ENCODE measurements around the gene THAP8. TPM values are rescaled to one million over a fixed set of nuclear protein-coding genes. Genes with fewer than 3 reads are reported as not detected.
A peak's percentile ranks its signal among the peaks of the same experiment; 100 is the strongest.

Gene THAP8
- total and polyA plus RNA-seq, 3 experiments from 2014 or later: 1.3 to 8.5 (median 1.9) TPM

DNA sequence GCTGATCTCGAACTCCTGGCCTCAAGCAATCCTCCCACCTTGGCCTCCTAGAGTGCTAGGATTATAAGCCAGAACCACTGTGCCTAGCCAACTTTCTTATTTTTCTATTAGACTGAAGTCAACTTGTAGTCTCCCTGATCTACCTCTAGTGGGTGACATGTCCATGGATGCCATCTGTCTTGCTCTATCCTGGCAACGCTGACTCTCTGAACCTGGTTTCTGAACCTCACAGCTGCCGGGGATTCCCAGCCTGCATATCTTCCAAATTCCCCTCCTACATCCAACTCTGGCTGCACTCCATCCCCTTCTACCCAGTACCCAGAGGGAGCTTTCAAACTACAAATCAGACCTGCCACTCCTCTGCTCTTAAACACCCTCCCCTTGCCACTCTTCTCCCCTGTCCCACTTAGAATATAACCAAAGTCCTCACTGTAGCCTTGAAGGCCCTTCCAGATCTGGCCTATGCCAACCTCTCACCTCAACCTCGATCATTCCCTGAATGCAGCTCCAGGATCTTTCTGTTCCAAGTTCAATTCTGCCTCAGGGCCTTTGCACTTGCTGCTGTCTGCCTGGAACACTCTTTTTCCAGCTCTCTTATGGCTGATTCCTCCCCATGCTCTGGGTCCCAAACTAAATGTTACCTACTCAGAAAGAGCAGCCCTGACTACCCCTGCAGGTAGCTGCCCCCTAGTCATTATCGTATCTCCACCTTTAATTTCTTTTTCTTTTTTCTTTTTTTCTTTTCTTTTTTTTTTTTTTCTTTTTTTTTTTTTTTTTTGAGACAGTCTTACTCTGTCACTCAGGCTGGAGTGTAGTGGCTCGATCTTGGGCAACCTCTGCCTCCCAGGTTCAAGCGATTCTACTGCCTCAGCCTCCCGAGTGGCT is 23.6 kb downstream of the THAP8 start:
- Histone ChIP-seq H3K4me1 (ENCODE audit: insufficient read depth, low read length) (peaks cover 7% of the 10 kb centered on the region), H3K4me3 (ENCODE audit: low read length) (no peak overlapping the region), H3K9me3 (ENCODE audit: low read length) (no peaks in the 10 kb centered on the region), H3K27me3 (ENCODE audit: insufficient read depth, low read length, poor library complexity, severe bottlenecking) (no peaks in the 10 kb centered on the region), H3K36me3 (ENCODE audit: insufficient read depth, low read length) (peaks cover 4% of the 10 kb centered on the region), H3K27ac (ENCODE audit: low read depth, low read length) (no peak overlapping the region)
- H3K4me3 Mint-ChIP-seq: no peak overlapping the region
- H3K9me3 Mint-ChIP-seq: no peaks in the 10 kb centered on the region
- no peak for DNase-seq
- CTCF ChIA-PET: interaction anchor here (0.8 kb wide), 1 partner anchor 31 kb away, joined by 3 read pairs; no protein-coding TSS in a partner anchor
- peaks cover 9 to 32% (median 12%) of the 10 kb centered on the region in 3 donors for H3K36me3 Mint-ChIP-seq
- POLR2A ChIA-PET: no interaction called here
- peaks cover 12 to 23% (median 17%) of the 10 kb centered on the region in 3 donors for H3K4me1 Mint-ChIP-seq
- peak overlapping the region in 1 of 8 donors; percentile 78 for H3K27ac Mint-ChIP-seq
- peaks cover 0 to 11% of the 10 kb centered on the region in 2 donors for H3K27me3 Mint-ChIP-seq

DNA sequence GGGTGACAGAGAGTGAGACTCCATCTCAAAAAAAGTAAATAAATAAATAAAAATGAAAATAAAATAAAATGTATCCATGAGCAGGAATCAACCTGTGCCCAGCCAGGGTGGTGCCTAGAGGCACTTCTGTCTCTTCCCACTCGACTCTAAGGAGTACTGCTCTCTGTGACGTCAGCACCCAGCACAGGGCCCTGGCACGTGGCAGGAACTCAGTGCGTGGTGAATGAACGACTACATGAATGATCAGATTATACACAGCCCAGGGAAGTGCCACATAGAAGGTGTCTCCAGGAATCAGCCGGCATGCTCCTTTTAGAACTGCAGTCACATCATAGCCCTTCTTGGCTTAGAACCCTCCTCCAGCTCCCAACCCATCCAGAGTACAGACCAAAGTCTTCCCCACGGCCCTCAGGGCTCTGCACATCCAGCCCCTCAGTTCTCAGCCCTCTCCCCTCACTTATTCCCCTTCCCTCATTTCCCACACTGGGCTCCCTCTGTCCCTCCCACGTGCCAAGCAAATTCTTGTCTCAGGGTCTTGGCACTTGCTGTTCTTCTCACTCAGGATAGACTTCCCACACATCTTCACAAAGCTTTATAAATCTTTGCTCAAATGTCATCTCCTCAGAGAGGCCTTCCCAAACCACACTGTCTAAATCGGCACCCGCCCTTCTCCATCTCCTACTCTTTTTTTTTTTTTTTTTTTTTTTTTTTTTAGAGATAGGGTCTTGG is 25.6 kb downstream of the THAP8 start:
- Histone ChIP-seq H3K4me3 (ENCODE audit: low read length) (no peak overlapping the region), H3K36me3 (ENCODE audit: insufficient read depth, low read length) (no peaks in the 10 kb centered on the region), H3K9me3 (ENCODE audit: low read length) (no peaks in the 10 kb centered on the region), H3K27me3 (ENCODE audit: insufficient read depth, low read length, poor library complexity, severe bottlenecking) (no peaks in the 10 kb centered on the region), H3K4me1 (ENCODE audit: insufficient read depth, low read length) (no peaks in the 10 kb centered on the region), H3K27ac (ENCODE audit: low read depth, low read length) (no peak overlapping the region)
- peaks cover 6 to 22% (median 10%) of the 10 kb centered on the region in 3 donors for H3K36me3 Mint-ChIP-seq
- no peak for DNase-seq
- H3K4me1 Mint-ChIP-seq: peaks cover 1 to 11% (median 9%) of the 10 kb centered on the region in 3 donors
- ChIA-PET POLR2A (interaction anchor here (0.7 kb wide), 1 partner anchor 29 kb away, joined by 5 read pairs; no protein-coding TSS in a partner anchor), CTCF (no interaction called here)
- peak overlapping the region in 2 of 8 donors; percentile 14 to 87 for H3K27ac Mint-ChIP-seq
- no peaks in the 10 kb centered on the region for H3K9me3 Mint-ChIP-seq
- peaks cover 0 to 8% of the 10 kb centered on the region in 2 donors for H3K27me3 Mint-ChIP-seq
- no peak overlapping the region for H3K4me3 Mint-ChIP-seq

DNA sequence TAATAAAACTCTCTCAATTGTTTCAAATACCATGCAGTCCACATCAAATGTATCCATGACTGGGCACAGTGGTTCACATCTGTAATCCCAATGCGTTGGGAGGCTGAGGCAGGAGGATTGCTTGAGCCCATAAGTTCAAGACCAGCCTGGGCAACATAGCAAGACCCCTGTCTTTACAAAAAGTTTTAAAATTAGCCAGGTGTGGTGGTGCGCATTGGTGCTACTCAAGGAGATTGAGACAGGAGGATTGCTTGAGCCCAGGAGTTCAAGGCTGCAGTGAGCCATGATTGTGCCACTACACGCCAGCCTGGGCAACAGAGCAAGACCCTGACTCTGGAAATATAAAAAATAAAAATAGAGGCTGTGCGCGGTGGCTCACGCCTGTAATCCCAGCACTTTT is 26.4 kb downstream of the THAP8 start:
- ChIA-PET POLR2A (no interaction called here), CTCF (no interaction called here)
- Mint-ChIP-seq H3K4me3 (no peak overlapping the region), H3K27me3 (peaks cover 0 to 8% of the 10 kb centered on the region in 2 donors), H3K9me3 (no peaks in the 10 kb centered on the region), H3K27ac (no peak overlapping the region), H3K4me1 (peaks cover 1 to 9% (median 7%) of the 10 kb centered on the region in 3 donors), H3K36me3 (peaks cover 11 to 27% (median 14%) of the 10 kb centered on the region in 3 donors)
- no peak overlapping the region for H3K4me3 ChIP-seq (ENCODE audit: low read length)
- DNase-seq: no peak
- H3K27ac ChIP-seq (ENCODE audit: low read depth, low read length): no peak overlapping the region
- H3K36me3 ChIP-seq (ENCODE audit: insufficient read depth, low read length): no peaks in the 10 kb centered on the region
- H3K4me1 ChIP-seq (ENCODE audit: insufficient read depth, low read length): no peaks in the 10 kb centered on the region
- no peaks in the 10 kb centered on the region for H3K9me3 ChIP-seq (ENCODE audit: low read length)
- no peaks in the 10 kb centered on the region for H3K27me3 ChIP-seq (ENCODE audit: insufficient read depth, low read length, poor library complexity, severe bottlenecking)

DNA sequence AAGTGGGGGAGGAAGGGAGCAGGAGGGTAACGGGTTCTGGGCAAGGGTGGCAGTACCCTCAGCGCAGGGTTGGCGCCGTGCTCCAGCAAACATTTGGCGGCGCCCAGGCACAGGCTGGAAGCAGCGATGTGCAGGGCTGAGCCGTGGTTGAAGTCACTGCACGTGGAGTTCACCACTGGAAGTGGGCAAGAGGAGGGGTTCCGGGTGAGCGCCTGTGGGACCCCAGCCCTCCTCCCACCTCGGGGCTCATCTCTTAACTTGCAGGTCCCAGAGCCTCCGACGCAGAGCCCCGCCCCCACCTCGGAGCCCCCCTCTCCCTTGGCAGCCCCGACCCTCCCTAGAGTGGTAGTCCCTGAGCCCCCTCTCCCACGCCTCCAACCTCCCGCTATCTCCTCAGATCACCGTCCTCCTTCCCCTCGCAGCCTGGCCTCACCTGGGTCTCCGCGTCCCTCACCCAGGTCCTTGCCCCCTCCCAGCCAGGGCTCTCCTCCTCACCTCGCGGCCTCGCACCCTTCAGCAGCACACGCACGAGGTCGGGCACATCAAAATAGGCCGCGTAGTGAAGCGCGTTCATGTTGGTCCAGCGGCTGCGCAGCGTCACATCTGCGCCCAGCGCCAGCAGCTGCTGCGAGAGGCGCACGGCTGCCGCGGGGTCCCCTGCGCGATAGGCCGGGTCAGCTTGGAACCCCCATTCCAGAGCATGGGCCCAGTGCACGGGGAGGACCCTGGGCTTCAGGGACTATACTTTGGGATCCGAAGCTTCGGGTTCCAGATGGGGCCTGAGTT is 27.8 kb downstream of the THAP8 start:
- Histone ChIP-seq H3K9me3 (ENCODE audit: low read length) (no peaks in the 10 kb centered on the region), H3K4me1 (ENCODE audit: insufficient read depth, low read length) (no peaks in the 10 kb centered on the region), H3K27me3 (ENCODE audit: insufficient read depth, low read length, poor library complexity, severe bottlenecking) (no peaks in the 10 kb centered on the region), H3K4me3 (ENCODE audit: low read length) (no peak overlapping the region), H3K27ac (ENCODE audit: low read depth, low read length) (no peak overlapping the region), H3K36me3 (ENCODE audit: insufficient read depth, low read length) (no peaks in the 10 kb centered on the region)
- DNase-seq: no peak
- Mint-ChIP-seq H3K27me3 (peaks cover 0 to 3% of the 10 kb centered on the region in 2 donors), H3K4me3 (no peak overlapping the region), H3K27ac (peak overlapping the region in 1 of 8 donors; percentile 75), H3K4me1 (peaks cover 0 to 2% (median 0%) of the 10 kb centered on the region in 3 donors), H3K36me3 (peaks cover 11 to 34% (median 12%) of the 10 kb centered on the region in 3 donors), H3K9me3 (no peaks in the 10 kb centered on the region)
- CTCF ChIA-PET: no interaction called here
- POLR2A ChIA-PET: no interaction called here

DNA sequence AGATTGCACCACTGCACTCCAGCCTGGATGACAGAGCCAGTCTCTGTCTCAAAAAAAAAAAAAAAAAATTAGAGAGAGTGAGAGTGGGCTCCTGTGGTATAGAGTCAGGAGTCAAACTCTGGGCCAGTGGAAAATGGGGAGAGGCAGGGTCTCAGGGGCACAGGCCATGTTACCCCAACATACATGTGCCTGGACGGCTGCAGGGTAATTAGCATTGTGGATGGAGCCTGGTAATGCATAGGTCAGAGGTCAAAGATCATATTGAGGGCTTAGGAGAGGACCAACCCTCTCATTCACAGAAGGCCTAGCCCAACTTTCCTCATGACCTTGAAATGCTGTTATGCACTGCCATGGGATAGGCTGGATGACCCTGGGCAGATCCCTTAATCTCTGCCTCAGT is 28.5 kb downstream of the THAP8 start:
- no peak overlapping the region for H3K4me3 ChIP-seq (ENCODE audit: low read length)
- Mint-ChIP-seq H3K9me3 (no peaks in the 10 kb centered on the region), H3K4me3 (no peak overlapping the region), H3K27me3 (peaks cover 0 to under 1% of the 10 kb centered on the region in 2 donors), H3K36me3 (peaks cover 8 to 37% (median 11%) of the 10 kb centered on the region in 3 donors), H3K27ac (no peak overlapping the region), H3K4me1 (no peaks in the 10 kb centered on the region)
- no peak overlapping the region for H3K27ac ChIP-seq (ENCODE audit: low read depth, low read length)
- ChIA-PET POLR2A (no interaction called here), CTCF (no interaction called here)
- no peak for DNase-seq
- H3K27me3 ChIP-seq (ENCODE audit: insufficient read depth, low read length, poor library complexity, severe bottlenecking): no peaks in the 10 kb centered on the region
- H3K9me3 ChIP-seq (ENCODE audit: low read length): no peaks in the 10 kb centered on the region
- no peaks in the 10 kb centered on the region for H3K4me1 ChIP-seq (ENCODE audit: insufficient read depth, low read length)
- no peaks in the 10 kb centered on the region for H3K36me3 ChIP-seq (ENCODE audit: insufficient read depth, low read length)

DNA sequence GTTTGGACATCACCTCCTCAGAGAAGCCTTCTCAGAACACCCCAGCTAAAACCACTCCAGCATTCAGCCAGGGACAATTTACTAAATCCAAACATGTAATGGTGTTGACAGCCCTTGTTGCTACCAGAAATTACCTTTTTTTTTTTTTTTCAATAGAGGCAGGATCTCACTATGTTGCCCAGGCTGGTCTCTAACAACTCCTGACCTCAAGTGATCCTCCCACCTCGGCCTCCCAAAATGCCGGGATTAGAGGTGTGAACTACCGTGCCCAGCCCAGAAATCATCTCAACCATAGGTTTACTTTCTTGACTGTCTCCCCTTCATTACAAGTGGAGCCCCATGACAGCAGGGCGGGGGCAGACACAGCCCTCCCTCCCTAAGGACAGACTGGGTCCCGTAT is 30.7 kb downstream of the THAP8 start:
- no peaks in the 10 kb centered on the region for H3K27me3 ChIP-seq (ENCODE audit: insufficient read depth, low read length, poor library complexity, severe bottlenecking)
- DNase-seq: no peak
- ChIA-PET CTCF (interaction anchor here (1.4 kb wide), 1 partner anchor 32 kb away, joined by 3 read pairs; no protein-coding TSS in a partner anchor), POLR2A (no interaction called here)
- H3K27me3 Mint-ChIP-seq: no peaks in the 10 kb centered on the region
- H3K4me1 ChIP-seq (ENCODE audit: insufficient read depth, low read length): no peaks in the 10 kb centered on the region
- no peak overlapping the region for H3K27ac ChIP-seq (ENCODE audit: low read depth, low read length)
- H3K9me3 ChIP-seq (ENCODE audit: low read length): no peaks in the 10 kb centered on the region
- no peaks in the 10 kb centered on the region for H3K4me1 Mint-ChIP-seq
- peaks cover 5 to 31% (median 7%) of the 10 kb centered on the region in 3 donors for H3K36me3 Mint-ChIP-seq
- no peaks in the 10 kb centered on the region for H3K9me3 Mint-ChIP-seq
- peak overlapping the region in 2 of 8 donors; percentile 37 to 66 for H3K27ac Mint-ChIP-seq
- no peaks in the 10 kb centered on the region for H3K36me3 ChIP-seq (ENCODE audit: insufficient read depth, low read length)
- no peak overlapping the region for H3K4me3 ChIP-seq (ENCODE audit: low read length)
- no peak overlapping the region for H3K4me3 Mint-ChIP-seq

DNA sequence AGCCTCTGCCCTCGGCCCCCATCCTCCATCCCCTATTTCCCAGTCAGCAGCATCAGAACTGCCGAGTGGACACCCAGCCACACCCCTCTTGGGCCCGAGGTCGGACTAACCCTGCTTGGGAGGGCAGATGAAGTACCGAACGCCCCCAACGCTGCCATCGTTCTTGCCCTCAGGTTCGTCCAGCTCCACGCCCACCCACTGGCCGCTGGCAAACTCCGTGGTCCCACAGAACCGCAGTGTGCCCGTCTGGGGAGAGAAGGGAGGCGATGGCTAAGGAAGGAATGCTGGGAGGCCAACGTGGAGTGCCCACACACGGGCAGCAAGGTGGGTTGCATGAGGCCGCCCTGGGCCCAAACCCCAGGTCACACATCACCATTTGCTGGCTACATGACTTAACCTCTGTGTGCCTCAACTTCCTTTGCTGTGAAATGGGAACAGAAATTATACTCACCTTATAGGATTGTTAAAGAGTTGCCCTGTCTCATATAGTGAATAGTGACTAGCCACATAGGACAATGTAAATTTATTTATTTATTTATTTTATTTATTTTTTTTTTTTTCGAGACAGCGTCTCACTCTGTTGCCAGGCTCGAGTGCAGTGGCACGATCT is 34.9 kb downstream of the THAP8 start:
- no peak for DNase-seq
- no peaks in the 10 kb centered on the region for H3K9me3 Mint-ChIP-seq
- H3K4me3 Mint-ChIP-seq: no peak overlapping the region
- H3K4me1 Mint-ChIP-seq: peaks cover 14 to 18% (median 16%) of the 10 kb centered on the region in 3 donors
- H3K27me3 Mint-ChIP-seq: no peaks in the 10 kb centered on the region
- Histone ChIP-seq H3K36me3 (ENCODE audit: insufficient read depth, low read length) (no peaks in the 10 kb centered on the region), H3K27me3 (ENCODE audit: insufficient read depth, low read length, poor library complexity, severe bottlenecking) (no peaks in the 10 kb centered on the region), H3K27ac (ENCODE audit: low read depth, low read length) (no peak overlapping the region), H3K4me3 (ENCODE audit: low read length) (no peak overlapping the region), H3K4me1 (ENCODE audit: insufficient read depth, low read length) (peaks cover 7% of the 10 kb centered on the region), H3K9me3 (ENCODE audit: low read length) (no peaks in the 10 kb centered on the region)
- CTCF ChIA-PET: interaction anchor here (1.2 kb wide), 1 partner anchor 10 kb away, joined by 4 read pairs; the partner anchor contains the start of gene SYNE4
- peaks cover 6 to 30% (median 6%) of the 10 kb centered on the region in 3 donors for H3K36me3 Mint-ChIP-seq
- POLR2A ChIA-PET: no interaction called here
- no peak overlapping the region for H3K27ac Mint-ChIP-seq
